ENCODE data around the gene ADGRG1.

DNA sequence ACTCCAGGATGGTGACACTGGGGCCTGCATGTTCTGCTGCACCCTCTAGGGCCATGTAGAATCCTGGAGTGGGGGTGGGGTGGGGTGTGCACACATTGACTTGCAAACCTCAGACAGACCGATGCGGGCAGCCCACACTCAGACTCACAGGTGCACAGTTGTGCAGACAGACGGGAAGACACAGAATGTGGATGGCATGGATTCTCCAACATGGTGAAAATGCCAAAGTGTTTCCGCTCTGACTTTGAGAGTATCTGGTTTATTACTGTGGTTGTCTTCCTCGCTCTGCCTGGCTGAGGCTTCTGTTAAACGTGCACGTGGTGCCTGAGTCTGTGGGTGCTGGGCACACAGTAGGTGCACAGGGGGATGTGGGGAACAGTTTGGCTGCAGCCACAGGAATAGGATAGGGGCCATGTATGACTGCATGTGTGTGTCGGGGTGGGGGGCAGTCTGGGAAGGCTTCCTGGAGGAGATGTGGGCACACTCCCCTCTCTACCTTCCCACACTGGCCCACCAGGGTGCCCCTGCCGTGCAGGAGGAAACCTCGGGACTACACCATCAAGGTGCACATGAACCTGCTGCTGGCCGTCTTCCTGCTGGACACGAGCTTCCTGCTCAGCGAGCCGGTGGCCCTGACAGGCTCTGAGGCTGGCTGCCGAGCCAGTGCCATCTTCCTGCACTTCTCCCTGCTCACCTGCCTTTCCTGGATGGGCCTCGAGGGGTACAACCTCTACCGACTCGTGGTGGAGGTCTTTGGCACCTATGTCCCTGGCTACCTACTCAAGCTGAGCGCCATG lies 30.6 kb downstream of the ADGRG1 start:
- TF ChIP-seq POLR2AphosphoS5 (IDR thresholded peaks at IDR 0.05; ENCODE audit: low read depth, low read length), result no peak
- TF ChIP-seq, protein P1, sequence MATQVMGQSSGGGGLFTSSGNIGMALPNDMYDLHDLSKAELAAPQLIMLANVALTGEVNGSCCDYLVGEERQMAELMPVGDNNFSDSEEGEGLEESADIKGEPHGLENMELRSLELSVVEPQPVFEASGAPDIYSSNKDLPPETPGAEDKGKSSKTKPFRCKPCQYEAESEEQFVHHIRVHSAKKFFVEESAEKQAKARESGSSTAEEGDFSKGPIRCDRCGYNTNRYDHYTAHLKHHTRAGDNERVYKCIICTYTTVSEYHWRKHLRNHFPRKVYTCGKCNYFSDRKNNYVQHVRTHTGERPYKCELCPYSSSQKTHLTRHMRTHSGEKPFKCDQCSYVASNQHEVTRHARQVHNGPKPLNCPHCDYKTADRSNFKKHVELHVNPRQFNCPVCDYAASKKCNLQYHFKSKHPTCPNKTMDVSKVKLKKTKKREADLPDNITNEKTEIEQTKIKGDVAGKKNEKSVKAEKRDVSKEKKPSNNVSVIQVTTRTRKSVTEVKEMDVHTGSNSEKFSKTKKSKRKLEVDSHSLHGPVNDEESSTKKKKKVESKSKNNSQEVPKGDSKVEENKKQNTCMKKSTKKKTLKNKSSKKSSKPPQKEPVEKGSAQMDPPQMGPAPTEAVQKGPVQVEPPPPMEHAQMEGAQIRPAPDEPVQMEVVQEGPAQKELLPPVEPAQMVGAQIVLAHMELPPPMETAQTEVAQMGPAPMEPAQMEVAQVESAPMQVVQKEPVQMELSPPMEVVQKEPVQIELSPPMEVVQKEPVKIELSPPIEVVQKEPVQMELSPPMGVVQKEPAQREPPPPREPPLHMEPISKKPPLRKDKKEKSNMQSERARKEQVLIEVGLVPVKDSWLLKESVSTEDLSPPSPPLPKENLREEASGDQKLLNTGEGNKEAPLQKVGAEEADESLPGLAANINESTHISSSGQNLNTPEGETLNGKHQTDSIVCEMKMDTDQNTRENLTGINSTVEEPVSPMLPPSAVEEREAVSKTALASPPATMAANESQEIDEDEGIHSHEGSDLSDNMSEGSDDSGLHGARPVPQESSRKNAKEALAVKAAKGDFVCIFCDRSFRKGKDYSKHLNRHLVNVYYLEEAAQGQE (IDR thresholded peaks at IDR 0.05; ENCODE audit: insufficient read depth in 1 of 2, low read depth in 2 of 2, low read length in 2 of 2), result no peak
- TF ChIP-seq TAF1 (IDR thresholded peaks at IDR 0.05; ENCODE audit: borderline replicate concordance, insufficient read depth, low read length), result no peak
- TF ChIP-seq SIN3A (IDR thresholded peaks at IDR 0.05; ENCODE audit: borderline replicate concordance, insufficient read depth, low read length), result no peak

Measured in PFSK-1 (cell line).